SU-DHL-6 (cell line): ENCODE measurements around the gene TSGA10IP.

Source experiments
- CTCF ChIP-seq: fragments of 200-600 bp; sonication (generic); IDR thresholded peaks from one replicate; pipeline ENCODE4 v1.5.1; 2017; ENCODE audit warnings: antibody characterized with exemption, mild to moderate bottlenecking, low read length, moderate library complexity; ENCODE audit not compliant: insufficient read depth, poor library complexity, severe bottlenecking
- EZH2phosphoT487 ChIP-seq: fragments of 200-600 bp; sonication (generic), shearing (Covaris generic); conservative IDR thresholded peaks from 2 replicates; pipeline ENCODE4 v1.6.1; 2018; ENCODE audit warnings: mild to moderate bottlenecking, antibody characterized with exemption, low read length, moderate library complexity, mixed read lengths

GRCh38 chr11:65928667-65929066 is 16.6 kb upstream of the TSGA10IP start:
- TF ChIP-seq CTCF: no peak
- no peak for TF ChIP-seq EZH2phosphoT487
